DOHH2 (cell line): Measurements from ENCODE around the gene CTSE.
"Not testable (repeated sequence)": the region's sequence is repeated elsewhere in the genome, so short reads cannot be mapped to it uniquely, and the experiment has no call there.

Experiments used
- H3F3A ChIP-seq: fragments of 200-600 bp; sonication (generic), shearing (Covaris generic); 2 replicates; pipeline ENCODE4 v1.6.0; 2016; ENCODE audit warnings: antibody characterized with exemption, mild to moderate bottlenecking; ENCODE audit not compliant: control insufficient read depth, insufficient read depth
- H3K27ac ChIP-seq: fragments of 200-600 bp; sonication (generic); 2 replicates; pipeline ENCODE4 v1.5.1; 2014; ENCODE audit warnings: low read depth, mild to moderate bottlenecking, low read length, moderate library complexity
- H3K27me3 ChIP-seq: fragments of 200-600 bp; sonication (generic); 2 replicates; pipeline ENCODE4 v1.6.1; 2014; ENCODE audit warnings: mild to moderate bottlenecking, low read length, mixed read lengths; ENCODE audit not compliant: control insufficient read depth
- H3K36me3 ChIP-seq: fragments of 200-600 bp; sonication (generic); 2 replicates; pipeline ENCODE4 v1.6.1; 2014; ENCODE audit warnings: mild to moderate bottlenecking, low read length, moderate library complexity, mixed read lengths; ENCODE audit not compliant: control insufficient read depth
- H3K4me1 ChIP-seq: fragments of 200-600 bp; sonication (generic); 2 replicates; pipeline ENCODE4 v1.6.1; 2014; ENCODE audit warnings: mild to moderate bottlenecking, low read length, mixed read lengths; ENCODE audit not compliant: control insufficient read depth
- H3K4me2 ChIP-seq: fragments of 200-600 bp; sonication (generic); 2 replicates; pipeline ENCODE4 v1.6.0; 2014; ENCODE audit warnings: mild to moderate bottlenecking, low read length, moderate library complexity
- H3K4me3 ChIP-seq: fragments of 200-600 bp; sonication (generic); 2 replicates; pipeline ENCODE4 v1.5.1; 2014; ENCODE audit warnings: mild to moderate bottlenecking, low read length, mixed read lengths
- H3K79me2 ChIP-seq: fragments of 200-600 bp; sonication (generic); 2 replicates; pipeline ENCODE4 v1.6.1; 2014; ENCODE audit warnings: mild to moderate bottlenecking, low read length, mixed read lengths; ENCODE audit not compliant: control insufficient read depth
- H3K9me2 ChIP-seq: fragments of 200-600 bp; sonication (generic); replicated peaks from 2 replicates; pipeline ENCODE4 v1.6.1; 2014; ENCODE audit warnings: mild to moderate bottlenecking, low read length, mixed read lengths; ENCODE audit not compliant: control insufficient read depth
- H3K9me3 ChIP-seq: fragments of 200-600 bp; sonication (generic); 2 replicates; pipeline ENCODE4 v1.6.1; 2014; ENCODE audit warnings: antibody characterized with exemption, low read length, mixed read lengths; ENCODE audit not compliant: control insufficient read depth, insufficient read depth
- H4K20me1 ChIP-seq: fragments of 200-600 bp; sonication (generic); 2 replicates; pipeline ENCODE4 v1.6.0; 2014; ENCODE audit warnings: low read depth, mild to moderate bottlenecking, antibody characterized with exemption, low read length, moderate library complexity; ENCODE audit not compliant: control insufficient read depth, insufficient read depth
- CTCF ChIP-seq: fragments of 200-600 bp; sonication (generic); IDR thresholded peaks from one replicate; pipeline ENCODE4 v1.5.1; 2014; ENCODE audit warnings: antibody characterized with exemption, mild to moderate bottlenecking, low read depth, low read length; ENCODE audit not compliant: poor library complexity, severe bottlenecking
- EZH2phosphoT487 ChIP-seq: fragments of 200-600 bp; sonication (generic); IDR thresholded peaks from 2 replicates; pipeline ENCODE4 v1.6.1; 2017; ENCODE audit warnings: borderline replicate concordance, mild to moderate bottlenecking, antibody characterized with exemption, low read length, moderate library complexity, mixed read lengths

CTSE gene

DNA sequence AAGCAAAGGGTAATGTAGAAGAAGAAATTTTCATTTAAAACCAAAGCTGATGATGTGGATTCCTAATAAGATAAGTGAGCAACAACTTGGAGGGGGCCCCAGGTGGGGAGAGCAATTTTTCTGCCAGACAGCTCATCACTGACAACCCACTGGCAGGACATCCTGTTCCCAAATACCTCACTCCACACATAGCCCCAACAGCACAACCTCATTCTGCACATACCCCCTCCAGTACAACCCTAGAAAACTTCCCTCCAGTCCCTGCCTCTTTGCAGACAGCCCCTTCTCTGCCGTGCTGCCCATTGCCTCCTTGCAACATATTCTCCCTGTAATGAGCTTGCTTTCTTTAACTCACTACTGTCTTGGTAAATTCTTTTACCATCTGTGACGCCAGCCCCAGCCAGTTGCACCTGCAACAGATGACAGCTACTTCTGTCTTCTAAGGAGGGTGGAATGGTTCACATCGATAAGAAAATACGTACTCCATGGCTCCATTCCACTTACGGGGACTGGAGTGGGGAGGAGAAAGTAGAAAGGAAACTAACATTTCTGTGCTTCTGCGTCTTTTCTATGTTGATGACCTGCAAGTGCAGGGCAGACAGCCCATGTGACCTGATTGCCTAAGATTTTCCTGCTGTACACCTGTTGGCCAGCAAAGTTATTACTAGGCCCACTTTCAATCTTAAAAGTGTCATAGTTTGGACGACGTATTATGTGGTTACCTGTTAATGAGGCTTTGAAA is 44.0 kb upstream of the CTSE start:
- H3K79me2 ChIP-seq: peaks cover 12% of the 10 kb centered on the region
- no peak overlapping the region for H3K4me2 ChIP-seq
- TF ChIP-seq EZH2phosphoT487 (no peak), CTCF (no peak)

DNA sequence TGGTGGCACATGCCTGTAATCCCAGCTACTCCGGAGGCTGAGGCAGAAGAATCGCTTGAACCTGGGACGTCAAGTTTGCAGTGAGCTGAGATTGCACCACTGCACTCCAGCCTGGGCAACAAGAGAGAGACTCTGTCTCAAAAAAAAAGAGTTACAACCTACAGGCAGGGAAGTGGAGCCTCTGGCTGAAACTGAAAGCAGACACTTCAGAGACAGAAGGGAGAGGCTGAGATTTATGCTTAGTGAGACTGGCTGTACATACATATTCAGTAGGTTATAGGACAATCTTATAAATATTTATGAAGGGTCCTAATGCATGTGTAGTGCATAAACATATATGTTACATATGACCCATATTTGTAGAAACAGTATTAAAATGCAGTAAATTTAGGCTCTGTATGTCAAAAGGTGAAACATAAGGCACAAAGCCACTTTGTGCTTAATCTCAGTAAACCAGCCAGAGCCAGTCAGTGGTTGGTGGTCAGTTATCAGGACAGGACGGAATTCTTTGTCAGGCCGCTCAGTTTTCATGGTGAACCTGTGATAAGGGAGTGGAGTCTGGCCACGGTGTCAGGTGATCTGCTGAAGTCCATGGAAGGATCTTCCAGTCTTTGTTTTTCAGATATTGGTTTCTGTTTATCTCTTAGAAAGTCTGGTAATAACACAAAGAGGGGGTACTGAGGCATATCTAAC is 42.9 kb upstream of the CTSE start:
- Histone ChIP-seq H3K9me2 (no peaks in the 10 kb centered on the region), H3K4me1 (no peaks in the 10 kb centered on the region), H3K4me2 (no peak overlapping the region), H3K27me3 (no peaks in the 10 kb centered on the region), H3F3A (no peaks in the 10 kb centered on the region), H3K36me3 (peaks cover 64% of the 10 kb centered on the region), H3K27ac (no peak overlapping the region), H4K20me1 (peaks cover 19% of the 10 kb centered on the region; the same call in 1 of the 2 replicates), H3K9me3 (no peaks in the 10 kb centered on the region), H3K79me2 (peaks cover 18% of the 10 kb centered on the region), H3K4me3 (no peak overlapping the region)
- TF ChIP-seq EZH2phosphoT487 (no peak), CTCF (no peak)

More for the DNA sequence above, 44.0 kb upstream of the CTSE start:
- no peaks in the 10 kb centered on the region for H3K27me3 ChIP-seq
- peaks cover 56% of the 10 kb centered on the region for H3K36me3 ChIP-seq
- peaks cover 19% of the 10 kb centered on the region; the same call in 1 of the 2 replicates for H4K20me1 ChIP-seq
- no peaks in the 10 kb centered on the region for H3K9me3 ChIP-seq
- no peaks in the 10 kb centered on the region for H3K9me2 ChIP-seq
- no peak overlapping the region for H3K27ac ChIP-seq
- H3K4me1 ChIP-seq: no peaks in the 10 kb centered on the region
- H3K4me3 ChIP-seq: no peak overlapping the region
- no peaks in the 10 kb centered on the region for H3F3A ChIP-seq

DNA sequence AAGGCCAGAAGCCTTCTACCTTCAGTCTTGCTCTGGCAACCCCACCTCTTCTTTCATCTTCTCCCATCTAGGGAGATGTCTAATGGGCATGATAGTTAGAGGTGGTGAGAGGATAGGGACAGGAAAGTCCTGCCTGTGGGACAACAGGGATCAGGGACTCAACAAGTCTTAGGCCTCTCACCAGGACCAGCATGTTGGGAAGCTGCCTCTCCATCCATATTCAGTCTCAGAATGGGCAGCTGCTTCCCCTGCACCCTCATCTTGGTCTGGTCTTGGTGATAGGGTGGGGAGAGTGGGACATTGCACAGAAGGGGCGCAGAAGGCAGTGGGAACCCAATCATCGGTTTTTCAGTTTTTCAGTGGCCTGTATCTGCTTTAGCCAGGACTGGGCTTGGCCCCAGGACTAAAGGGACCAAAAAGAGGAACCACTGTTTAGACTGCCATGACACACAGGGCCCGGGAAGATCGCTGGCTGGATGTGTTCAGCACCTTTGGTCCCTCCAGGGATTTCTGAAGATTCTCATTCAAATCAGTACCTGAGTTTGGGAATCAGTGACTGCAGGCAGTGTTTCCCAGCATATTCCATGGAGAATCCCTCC is 42.0 kb upstream of the CTSE start:
- no peaks in the 10 kb centered on the region for H3F3A ChIP-seq
- peaks cover 69% of the 10 kb centered on the region for H3K36me3 ChIP-seq
- H3K4me1 ChIP-seq: no peaks in the 10 kb centered on the region
- peaks cover 19% of the 10 kb centered on the region; the same call in 1 of the 2 replicates for H4K20me1 ChIP-seq
- H3K79me2 ChIP-seq: peaks cover 26% of the 10 kb centered on the region
- H3K9me2 ChIP-seq: no peaks in the 10 kb centered on the region
- no peaks in the 10 kb centered on the region for H3K9me3 ChIP-seq
- H3K4me2 ChIP-seq: no peak overlapping the region
- no peak overlapping the region for H3K27ac ChIP-seq
- no peak overlapping the region for H3K4me3 ChIP-seq
- no peaks in the 10 kb centered on the region for H3K27me3 ChIP-seq
- TF ChIP-seq CTCF (no peak), EZH2phosphoT487 (no peak)

- H3K36me3 ChIP-seq: peaks cover 74% of the 10 kb centered on the region
- H3K9me3 ChIP-seq, H3K4me3 ChIP-seq, H3K9me2 ChIP-seq, H3K27me3 ChIP-seq, H3F3A ChIP-seq, H3K4me1 ChIP-seq, H3K4me2 ChIP-seq, H3K27ac ChIP-seq: not testable (repeated sequence)
- H4K20me1 ChIP-seq: peaks cover 19% of the 10 kb centered on the region; the same call in 1 of the 2 replicates
- H3K79me2 ChIP-seq: peaks cover 37% of the 10 kb centered on the region
These were observed 40.8 kb upstream of the CTSE start for GRCh38 chr1:206064501-206064900.

DNA sequence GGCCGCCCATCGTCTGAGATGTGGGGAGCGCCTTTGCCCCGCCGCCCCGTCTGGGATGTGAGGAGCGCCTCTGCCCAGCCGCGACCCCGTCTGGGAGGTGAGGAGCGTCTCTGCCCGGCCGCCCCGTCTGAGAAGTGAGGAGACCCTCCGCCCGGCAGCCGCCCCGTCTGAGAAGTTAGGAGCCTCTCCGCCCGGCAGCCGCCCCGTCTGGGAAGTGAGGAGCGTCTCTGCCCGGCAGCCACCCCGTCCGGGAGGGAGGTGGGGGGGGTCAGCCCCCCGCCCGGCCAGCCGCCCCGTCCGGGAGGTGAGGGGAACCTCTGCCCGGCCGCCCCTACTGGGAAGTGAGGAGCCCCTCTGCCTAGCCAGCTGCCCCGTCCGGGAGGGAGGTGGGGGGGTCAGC is 40.3 kb upstream of the CTSE start:
- H3K79me2 ChIP-seq: peaks cover 42% of the 10 kb centered on the region
- peaks cover 14% of the 10 kb centered on the region for H3K4me1 ChIP-seq
- peaks cover 74% of the 10 kb centered on the region for H3K36me3 ChIP-seq
- not testable (repeated sequence) for H3K27me3 ChIP-seq, H3K4me2 ChIP-seq, H3K9me2 ChIP-seq, H3K27ac ChIP-seq, H3K9me3 ChIP-seq, H3F3A ChIP-seq, H3K4me3 ChIP-seq
- H4K20me1 ChIP-seq: peaks cover 19% of the 10 kb centered on the region; the same call in 1 of the 2 replicates
